Tibial artery (tissue), 4 donors: ENCODE measurements around the gene ANAPC13.

Experiments used
- DNase-seq, 2 donors: peaks; one replicate each; pipeline ENCODE4 v3.0.0-alpha.2; 2019
- H3K27ac ChIP-seq, 2 donors: fragments of 200-600 bp; sonication (generic) in 1 of 2; 1 replicate in 1 of 2; 2 replicates in 1 of 2; pipeline ENCODE4 v1.5.1; 2018 to 2019; ENCODE audit warnings: mild to moderate bottlenecking in 1 of 2
- H3K27me3 ChIP-seq, 2 donors: fragments of 200-600 bp; sonication (generic) in 1 of 2; one replicate each; pipeline versions ENCODE4 v1.5.1 to v1.6.0; 2016 to 2019
- H3K36me3 ChIP-seq, 3 donors: fragments of 200-600 bp; sonication (generic) in 2 of 3; one replicate each; pipeline ENCODE4 v1.5.1; 2016 to 2019; ENCODE audit warnings: mild to moderate bottlenecking in 2 of 3
- H3K4me1 ChIP-seq, 4 donors: fragments of 200-600 bp; sonication (generic) in 2 of 4; 1 replicate in 3 of 4; 2 replicates in 1 of 4; pipeline ENCODE4 v1.5.1; 2016 to 2019
- H3K4me3 ChIP-seq, 2 donors: fragments of 200-600 bp; sonication (generic) in 1 of 2; 1 replicate in 1 of 2; 2 replicates in 1 of 2; pipeline ENCODE4 v1.5.1; 2018 to 2019; ENCODE audit warnings: mild to moderate bottlenecking in 2 of 2
- H3K9me3 ChIP-seq, 3 donors: fragments of 200-600 bp; sonication (generic) in 1 of 3; one replicate each; pipeline ENCODE4 v1.5.1; 2016 to 2019
- intact Hi-C: fragments of 100-400 bp; cut with DNase I; formaldehyde crosslinking; loops from one replicate; pipeline ENCODE4 v1.15.0; 2023; ENCODE audit warnings: low total_unique reads
- TF ChIP-seq, protein P1 (sequence below), 2 experiments: fragments of 200-600 bp in 1 of 2; fragments of 450-650 bp in 1 of 2; IDR thresholded peaks; one replicate each; pipeline ENCODE4 v1.5.1; 2017 to 2019; ENCODE audit warnings: antibody characterized with exemption in 2 of 2, mild to moderate bottlenecking in 1 of 2, moderate library complexity in 1 of 2

The ANAPC13 gene

DNA sequence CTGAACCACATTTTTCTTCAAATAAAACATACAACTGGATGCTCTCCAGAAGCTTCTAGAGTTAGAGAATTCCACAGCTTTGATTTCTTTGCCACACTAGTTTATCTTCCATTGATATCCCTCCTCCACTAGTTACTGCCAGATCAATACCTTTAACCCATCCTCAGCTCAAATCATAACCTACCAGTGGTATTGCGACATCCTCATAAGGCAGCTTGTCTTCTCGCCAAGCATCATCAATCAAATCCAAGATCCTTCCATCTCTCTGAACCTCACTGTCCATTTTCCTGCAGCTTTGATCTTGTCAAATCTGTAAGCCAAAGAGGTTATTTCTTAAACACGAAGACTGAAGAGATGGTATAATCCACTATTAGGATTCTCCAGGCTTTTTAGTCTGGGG lies 3.2 kb downstream of the ANAPC13 start:
- DNase-seq: no peak
- H3K27me3 ChIP-seq: no peaks in the 10 kb centered on the region
- H3K4me3 ChIP-seq: no peak overlapping the region
- no peaks in the 10 kb centered on the region for H3K9me3 ChIP-seq
- H3K4me1 ChIP-seq: peaks cover 0 to 43% (median 36%) of the 10 kb centered on the region in 4 donors
- H3K36me3 ChIP-seq: peaks cover 21 to 40% (median 34%) of the 10 kb centered on the region in 3 donors
- TF ChIP-seq, protein P1, sequence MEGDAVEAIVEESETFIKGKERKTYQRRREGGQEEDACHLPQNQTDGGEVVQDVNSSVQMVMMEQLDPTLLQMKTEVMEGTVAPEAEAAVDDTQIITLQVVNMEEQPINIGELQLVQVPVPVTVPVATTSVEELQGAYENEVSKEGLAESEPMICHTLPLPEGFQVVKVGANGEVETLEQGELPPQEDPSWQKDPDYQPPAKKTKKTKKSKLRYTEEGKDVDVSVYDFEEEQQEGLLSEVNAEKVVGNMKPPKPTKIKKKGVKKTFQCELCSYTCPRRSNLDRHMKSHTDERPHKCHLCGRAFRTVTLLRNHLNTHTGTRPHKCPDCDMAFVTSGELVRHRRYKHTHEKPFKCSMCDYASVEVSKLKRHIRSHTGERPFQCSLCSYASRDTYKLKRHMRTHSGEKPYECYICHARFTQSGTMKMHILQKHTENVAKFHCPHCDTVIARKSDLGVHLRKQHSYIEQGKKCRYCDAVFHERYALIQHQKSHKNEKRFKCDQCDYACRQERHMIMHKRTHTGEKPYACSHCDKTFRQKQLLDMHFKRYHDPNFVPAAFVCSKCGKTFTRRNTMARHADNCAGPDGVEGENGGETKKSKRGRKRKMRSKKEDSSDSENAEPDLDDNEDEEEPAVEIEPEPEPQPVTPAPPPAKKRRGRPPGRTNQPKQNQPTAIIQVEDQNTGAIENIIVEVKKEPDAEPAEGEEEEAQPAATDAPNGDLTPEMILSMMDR (IDR thresholded peaks at IDR 0.05): no peak
- H3K27ac ChIP-seq: peak overlapping the region; percentile 92 to 93
- intact Hi-C loops: no loop called here

DNA sequence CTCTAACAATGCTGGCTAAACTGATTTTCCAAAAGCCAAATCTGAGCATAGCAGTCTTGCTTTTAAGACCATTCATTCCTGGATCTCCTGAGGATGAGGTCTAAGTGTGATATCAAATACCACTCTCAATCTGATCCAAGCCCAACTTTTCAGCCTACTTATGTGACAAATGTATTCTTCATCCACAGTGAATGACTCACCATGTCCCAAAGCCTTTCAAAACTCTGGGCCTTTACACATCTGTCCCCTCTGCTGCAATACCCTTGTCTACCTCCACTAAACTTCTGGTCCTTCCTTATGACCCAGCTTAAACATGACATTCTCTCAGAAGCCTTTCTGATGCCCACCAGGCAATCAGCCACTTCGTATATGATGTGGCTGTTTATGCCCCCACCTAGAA lies 4.6 kb downstream of the ANAPC13 start:
- peaks cover 25 to 48% (median 40%) of the 10 kb centered on the region in 3 donors for H3K36me3 ChIP-seq
- DNase-seq: no peak
- intact Hi-C loops: no loop called here
- H3K4me3 ChIP-seq: no peak overlapping the region
- TF ChIP-seq, protein P1 (IDR thresholded peaks at IDR 0.05): no peak
- no peak overlapping the region for H3K27ac ChIP-seq
- H3K4me1 ChIP-seq: peaks cover 0 to 36% (median 31%) of the 10 kb centered on the region in 4 donors
- no peaks in the 10 kb centered on the region for H3K9me3 ChIP-seq
- no peaks in the 10 kb centered on the region for H3K27me3 ChIP-seq

- Histone ChIP-seq H3K4me1 (peaks cover 0 to 38% (median 31%) of the 10 kb centered on the region in 4 donors), H3K27me3 (no peaks in the 10 kb centered on the region), H3K9me3 (no peaks in the 10 kb centered on the region), H3K27ac (no peak overlapping the region), H3K36me3 (peaks cover 25 to 48% (median 42%) of the 10 kb centered on the region in 3 donors), H3K4me3 (no peak overlapping the region)
- DNase-seq: no peak
- intact Hi-C loops: no loop called here
- TF ChIP-seq, protein P1 (IDR thresholded peaks at IDR 0.05): no peak
Measured at GRCh38 chr3:134480546-134480945, 5.2 kb downstream of the ANAPC13 start.

DNA sequence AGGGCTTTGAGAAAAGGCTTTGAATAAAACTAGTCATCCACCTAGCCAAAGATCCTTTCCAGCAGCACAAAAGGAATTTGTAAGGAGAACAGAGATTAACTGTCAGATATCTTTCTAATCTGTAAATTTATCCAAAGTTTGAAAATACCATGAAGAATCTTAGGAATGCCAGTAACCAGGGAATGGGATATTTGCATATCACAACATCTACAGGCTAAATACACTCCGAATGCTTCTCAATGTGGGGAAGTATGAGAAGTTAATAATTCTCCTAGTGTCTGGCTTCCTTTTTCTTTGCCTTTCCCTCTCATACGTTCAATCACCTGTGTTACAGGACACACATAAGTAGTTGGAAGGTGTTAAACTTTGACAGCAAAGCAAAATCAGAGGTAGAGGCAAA lies 7.8 kb downstream of the ANAPC13 start:
- Histone ChIP-seq H3K36me3 (peaks cover 25 to 48% (median 42%) of the 10 kb centered on the region in 3 donors), H3K4me1 (peaks cover 0 to 18% (median 16%) of the 10 kb centered on the region in 4 donors), H3K27ac (no peak overlapping the region), H3K9me3 (no peaks in the 10 kb centered on the region), H3K4me3 (no peak overlapping the region), H3K27me3 (no peaks in the 10 kb centered on the region)
- DNase-seq: no peak
- TF ChIP-seq, protein P1 (IDR thresholded peaks at IDR 0.05): no peak
- intact Hi-C loops: loop anchor here (5.0 kb wide), 1 partner anchor 266 kb away; no protein-coding TSS in a partner anchor

- Histone ChIP-seq H3K9me3 (no peaks in the 10 kb centered on the region), H3K4me3 (no peak overlapping the region), H3K36me3 (peaks cover 25 to 43% (median 39%) of the 10 kb centered on the region in 3 donors), H3K27me3 (no peaks in the 10 kb centered on the region), H3K4me1 (peaks cover 0 to 9% (median 8%) of the 10 kb centered on the region in 4 donors), H3K27ac (no peak overlapping the region)
- DNase-seq: no peak
- TF ChIP-seq, protein P1 (IDR thresholded peaks at IDR 0.05): no peak
- intact Hi-C loops: loop anchor here (5.0 kb wide), 1 partner anchor 265 kb away; no protein-coding TSS in a partner anchor
Measured at GRCh38 chr3:134477002-134477401, 8.8 kb downstream of the ANAPC13 start.
